HK-2 (cell line): ENCODE results near the gene PDGFC.

Experiments
- DNase-seq: peaks from one replicate; pipeline ENCODE4 v3.0.0-alpha.2; 2018; ENCODE audit not compliant: unreplicated experiment

PDGFC gene

DNA sequence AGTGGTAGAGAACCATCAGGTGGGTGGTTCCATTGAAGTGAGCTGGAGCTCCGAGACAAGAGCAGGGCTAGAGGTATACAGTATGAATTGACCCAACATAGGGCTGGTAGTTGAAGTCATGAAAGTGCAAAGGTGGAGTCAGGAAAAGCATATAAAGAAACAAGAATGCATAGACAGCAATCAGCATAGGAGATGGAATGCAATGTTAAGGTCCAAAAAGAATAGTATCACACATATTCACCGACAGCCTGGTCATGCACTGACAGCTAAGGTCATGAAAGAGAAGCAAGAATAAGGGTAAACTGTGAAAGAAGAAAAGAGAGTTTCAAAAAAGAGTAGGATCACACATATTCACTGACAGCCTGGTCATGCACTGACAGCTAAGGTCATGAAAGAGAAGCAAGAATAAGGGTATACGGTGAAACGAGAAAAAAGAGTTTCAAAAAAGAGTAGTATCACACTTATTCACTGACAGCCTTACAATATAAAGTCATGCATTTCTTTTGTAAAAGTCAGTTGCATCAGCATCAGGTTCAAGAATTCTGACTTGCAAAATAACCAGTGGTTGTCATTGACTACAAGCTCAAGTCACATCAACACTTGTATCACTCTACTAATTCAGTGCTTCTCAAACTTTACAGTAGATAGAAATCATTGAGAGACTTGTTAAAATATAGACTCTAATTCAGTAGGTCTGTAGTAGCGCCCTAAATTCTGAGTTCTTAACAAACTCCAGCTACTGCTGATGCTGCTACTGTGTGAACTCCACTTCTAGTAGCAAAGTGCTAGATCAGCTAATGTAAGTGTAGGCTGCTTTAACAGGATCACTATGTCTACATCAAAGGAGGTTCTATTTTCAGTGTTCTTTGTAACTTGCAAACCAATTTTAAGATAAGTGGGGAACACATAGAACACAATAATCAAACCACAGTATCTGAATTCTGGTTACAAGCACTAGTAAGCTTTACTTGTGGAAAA lies 221.9 kb downstream of the PDGFC start:
- no peak for DNase-seq

DNA sequence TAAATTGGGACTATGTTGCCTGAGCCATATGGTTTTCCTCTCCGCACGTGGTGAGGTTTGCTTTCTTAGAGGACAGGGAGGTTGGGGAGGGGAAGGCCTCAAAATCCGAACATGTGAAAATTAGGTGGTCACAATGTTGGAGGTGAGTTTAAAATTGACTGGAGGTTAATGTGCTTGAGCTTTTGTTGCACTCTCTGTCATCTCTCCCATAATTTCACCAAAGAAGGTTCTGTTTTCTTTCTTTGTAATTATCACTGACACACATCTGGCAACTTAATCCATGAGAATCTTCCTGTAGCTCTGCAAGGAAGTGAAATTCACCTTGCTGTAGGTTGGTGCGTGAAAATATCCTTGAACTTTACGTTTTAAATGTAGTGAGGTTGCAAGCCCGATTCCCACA lies 225.5 kb downstream of the PDGFC start:
- DNase-seq = no peak

GRCh38 chr4:156738766-156739165 lies 232.8 kb downstream of the PDGFC start:
- DNase-seq = no peak

DNA sequence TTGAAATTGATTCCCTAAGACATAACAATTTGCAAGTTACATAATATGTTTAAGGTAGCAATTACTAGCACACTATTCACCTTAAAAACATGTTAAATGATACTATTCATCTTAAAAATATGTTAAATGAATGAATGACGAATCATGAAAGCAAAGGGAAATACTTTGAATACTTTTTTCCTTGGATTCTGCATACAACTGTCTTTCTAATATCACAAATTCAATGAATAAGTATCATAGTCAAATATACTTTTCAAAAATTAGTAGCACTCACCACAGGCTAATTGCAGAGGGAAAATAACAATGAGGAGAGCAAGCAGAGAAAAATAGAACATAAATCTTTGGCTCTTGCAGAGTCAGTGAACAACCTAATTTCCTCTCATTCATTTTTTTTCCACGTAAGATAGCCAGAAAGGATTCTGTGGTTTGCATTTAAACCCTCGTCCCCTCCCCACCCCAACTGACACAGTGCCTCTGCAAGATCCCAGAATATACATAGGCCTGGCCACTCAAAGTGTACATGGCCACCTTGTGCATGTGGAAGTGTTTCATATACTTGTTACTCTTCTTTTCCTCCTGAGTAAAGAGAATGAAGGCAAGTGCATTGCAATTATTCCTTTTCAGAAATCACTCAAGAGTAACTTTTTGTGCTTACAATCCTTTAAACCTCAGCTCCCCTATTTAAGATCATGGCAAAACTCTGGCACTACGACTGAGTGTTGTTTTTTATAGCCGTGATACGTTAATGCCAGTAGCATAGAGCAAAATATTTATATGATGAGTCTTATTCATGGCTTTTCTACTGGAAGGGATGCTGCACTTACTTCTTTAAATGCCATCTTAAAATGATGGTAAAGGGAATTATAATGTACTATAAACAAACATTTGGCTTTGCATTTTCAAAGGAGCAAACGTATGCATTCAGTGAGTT lies 236.4 kb downstream of the PDGFC start:
- no peak for DNase-seq

GRCh38 chr4:156733582-156733981 lies 238.0 kb downstream of the PDGFC start:
- no peak for DNase-seq

GRCh38 chr4:156732634-156733033 lies 239.0 kb downstream of the PDGFC start:
- no peak for DNase-seq

DNA sequence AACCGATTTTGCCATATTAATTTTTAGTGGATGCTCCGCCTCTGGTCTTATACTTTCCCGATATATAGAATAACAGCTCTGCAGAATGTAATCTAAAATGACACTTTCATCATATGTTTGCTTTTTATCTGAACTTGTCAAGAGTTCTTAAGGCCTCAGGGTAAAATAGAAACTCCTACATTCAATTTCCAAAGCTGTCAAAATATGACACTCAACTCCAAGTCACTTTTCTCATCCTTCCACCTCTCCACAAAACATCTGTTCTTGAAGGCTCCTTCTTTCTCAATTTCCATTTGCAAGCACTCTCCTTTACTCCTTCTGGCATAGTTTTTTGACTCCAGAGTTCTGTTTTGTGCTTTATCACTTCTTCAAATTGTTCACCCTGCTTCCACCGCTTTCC lies 242.2 kb downstream of the PDGFC start:
- DNase-seq = no peak

DNA sequence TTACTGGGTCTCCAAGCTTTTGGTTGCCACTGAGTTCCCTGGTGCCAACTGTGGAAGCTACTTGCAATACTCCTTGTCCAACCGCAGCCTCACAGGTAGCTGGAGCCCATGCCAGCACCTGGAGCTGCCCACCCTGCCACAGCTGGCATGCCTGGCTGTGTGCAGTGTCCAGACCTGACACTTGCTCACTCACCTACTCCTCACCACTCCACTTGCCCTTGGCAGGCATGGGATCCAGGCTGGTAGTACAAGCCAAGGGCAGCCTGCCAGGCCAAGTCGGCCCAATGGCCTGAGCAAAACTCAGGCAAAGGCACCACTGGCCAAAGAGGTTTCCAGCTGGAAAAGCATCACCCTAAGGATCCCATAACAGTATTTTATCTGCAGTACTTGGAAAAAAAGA lies 246.3 kb downstream of the PDGFC start:
- no peak for DNase-seq

DNA sequence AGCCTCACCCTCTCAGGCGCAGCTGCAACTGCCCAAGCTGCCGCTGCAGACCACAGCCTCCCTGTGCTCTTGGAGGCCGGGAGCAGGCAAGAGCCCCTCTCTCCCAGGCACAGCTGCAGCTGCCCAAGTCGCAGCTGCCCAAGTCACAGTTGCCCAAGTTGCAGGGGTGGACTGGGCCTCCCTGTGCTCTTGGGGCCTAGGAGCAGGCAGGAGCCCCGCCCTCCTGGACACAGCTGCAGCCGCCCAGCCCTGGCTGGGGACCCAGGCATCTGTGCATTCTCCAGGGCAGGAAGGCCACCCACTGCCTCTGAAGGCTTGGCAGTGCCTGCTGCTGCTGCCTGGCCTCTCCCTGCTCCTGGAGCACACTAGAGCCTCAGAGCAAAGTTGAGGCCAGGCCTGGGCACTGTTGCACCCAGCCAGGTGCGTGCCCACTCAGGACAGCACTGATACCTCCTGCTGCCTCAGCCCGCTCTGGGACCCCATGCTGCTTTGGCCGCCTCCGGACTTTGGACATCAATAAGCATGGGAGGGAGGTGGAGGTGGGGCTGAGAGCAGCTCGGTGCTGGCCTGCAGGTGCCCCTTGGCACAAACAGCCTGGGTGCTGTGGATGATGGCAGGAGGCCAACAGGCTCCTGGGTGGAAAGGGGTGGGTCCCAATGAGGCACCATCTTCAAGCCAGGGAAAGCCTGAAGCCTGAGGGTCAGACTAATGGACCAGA lies 247.5 kb downstream of the PDGFC start:
- no peak for DNase-seq

DNA sequence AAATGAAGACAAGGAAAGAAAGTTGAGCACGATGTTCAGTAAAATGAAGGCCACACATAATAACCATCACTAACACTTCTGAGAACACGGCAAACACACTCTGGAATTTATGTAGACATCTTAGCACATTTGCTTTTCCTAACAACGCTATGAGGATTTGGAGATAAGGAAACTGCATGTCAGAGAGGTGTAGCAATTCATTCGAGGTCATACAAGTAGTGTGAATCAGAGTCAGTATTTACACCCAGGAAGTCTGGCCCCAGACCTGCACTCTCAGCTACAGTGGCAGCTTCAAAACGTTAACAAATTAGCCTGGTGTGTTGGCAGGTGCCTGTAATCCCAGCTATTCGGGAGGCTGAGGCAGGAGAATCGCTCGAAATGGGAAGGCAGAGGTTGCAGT lies 253.4 kb downstream of the PDGFC start:
- DNase-seq = no peak

DNA sequence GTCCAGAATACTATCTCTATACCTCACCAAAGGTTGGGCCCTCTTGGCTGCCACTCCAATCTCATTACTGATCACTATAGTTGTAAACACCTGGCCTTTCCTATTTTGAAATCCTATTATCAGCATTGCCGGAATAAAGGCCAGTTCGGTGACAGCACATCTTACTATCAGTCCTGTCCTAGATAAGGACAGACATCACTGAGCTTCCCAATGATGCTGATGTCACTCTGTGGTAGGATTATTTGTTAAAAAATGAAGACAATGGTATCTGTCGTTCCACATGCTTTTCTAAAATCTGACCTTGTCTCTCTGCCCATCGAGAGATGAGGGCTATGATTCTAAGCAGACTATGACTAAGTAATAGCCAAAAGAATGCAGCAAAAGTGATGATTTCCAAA lies 260.4 kb downstream of the PDGFC start:
- DNase-seq = no peak
